Activated naive CD4-positive, alpha-beta T cell treated with Interleukin-2 at 50 U/mL for 16 hours (primary cell): ENCODE measurements around the gene GRIA2.
"Not testable (repeated sequence)": the region's sequence is repeated elsewhere in the genome, so short reads cannot be mapped to it uniquely, and the experiment has no call there.

Experiments
- DNase-seq: peaks from one replicate; pipeline ENCODE4 v3.0.0-alpha.2; 2020

The GRIA2 gene

GRCh38 chr4:157220371-157220881 is at the start of gene GRIA2:
Gene GRIA2 (plus strand): TSS chr4:157220728. CDS start chr4:157221043, 315 bp downstream.
- DNase-seq: no peak

GRCh38 chr4:157172011-157172410 is 48.5 kb upstream of the GRIA2 start:
- no peak for DNase-seq

GRCh38 chr4:157180268-157180667 is 40.3 kb upstream of the GRIA2 start:
- DNase-seq: not testable (repeated sequence)

GRCh38 chr4:157184300-157184699 is 36.2 kb upstream of the GRIA2 start:
- no peak for DNase-seq

GRCh38 chr4:157185363-157185762 is 35.2 kb upstream of the GRIA2 start:
- DNase-seq: no peak

GRCh38 chr4:157195374-157195773 is 25.2 kb upstream of the GRIA2 start:
- DNase-seq: no peak

GRCh38 chr4:157196046-157196445 is 24.5 kb upstream of the GRIA2 start:
- no peak for DNase-seq

- DNase-seq: no peak
Observed at GRCh38 chr4:157204634-157205244, 15.8 kb upstream of the GRIA2 start.

- no peak for DNase-seq
Observed at GRCh38 chr4:157217708-157218107, 2.8 kb upstream of the GRIA2 start.

- DNase-seq: no peak
Observed at GRCh38 chr4:157219711-157220370, 687 bp upstream of the GRIA2 start.

- no peak for DNase-seq
Observed at GRCh38 chr4:157221426-157221894, 932 bp downstream of the GRIA2 start.

- no peak for DNase-seq
Observed at GRCh38 chr4:157221895-157222770, 1.6 kb downstream of the GRIA2 start.

- DNase-seq: no peak
Observed at GRCh38 chr4:157222771-157223160, 2.2 kb downstream of the GRIA2 start.

- no peak for DNase-seq
Observed at GRCh38 chr4:157223456-157223855, 2.9 kb downstream of the GRIA2 start.

- DNase-seq: no peak
Observed at GRCh38 chr4:157225096-157225495, 4.6 kb downstream of the GRIA2 start.

- no peak for DNase-seq
Observed at GRCh38 chr4:157226035-157226434, 5.5 kb downstream of the GRIA2 start.

GRCh38 chr4:157226601-157227000 is 6.1 kb downstream of the GRIA2 start:
- no peak for DNase-seq

- no peak for DNase-seq
Observed at GRCh38 chr4:157231525-157231924, 11.0 kb downstream of the GRIA2 start.

- no peak for DNase-seq
Observed at GRCh38 chr4:157242871-157243270, 22.3 kb downstream of the GRIA2 start.

- DNase-seq: no peak
Observed at GRCh38 chr4:157244348-157244747, 23.8 kb downstream of the GRIA2 start.

GRCh38 chr4:157245351-157245750 is 24.8 kb downstream of the GRIA2 start:
- no peak for DNase-seq

GRCh38 chr4:157246964-157247363 is 26.4 kb downstream of the GRIA2 start:
- DNase-seq: no peak

GRCh38 chr4:157258165-157258564 is 37.6 kb downstream of the GRIA2 start:
- DNase-seq: not testable (repeated sequence)
